Midbrain (tissue), 1 donor: Measurements from ENCODE around the gene TNNT2.

ENCODE experiments used
- DNase-seq: peaks from one replicate; lab custom pipeline; 2025; lab: John Stamatoyannopoulos, UW

Gene TNNT2

DNA sequence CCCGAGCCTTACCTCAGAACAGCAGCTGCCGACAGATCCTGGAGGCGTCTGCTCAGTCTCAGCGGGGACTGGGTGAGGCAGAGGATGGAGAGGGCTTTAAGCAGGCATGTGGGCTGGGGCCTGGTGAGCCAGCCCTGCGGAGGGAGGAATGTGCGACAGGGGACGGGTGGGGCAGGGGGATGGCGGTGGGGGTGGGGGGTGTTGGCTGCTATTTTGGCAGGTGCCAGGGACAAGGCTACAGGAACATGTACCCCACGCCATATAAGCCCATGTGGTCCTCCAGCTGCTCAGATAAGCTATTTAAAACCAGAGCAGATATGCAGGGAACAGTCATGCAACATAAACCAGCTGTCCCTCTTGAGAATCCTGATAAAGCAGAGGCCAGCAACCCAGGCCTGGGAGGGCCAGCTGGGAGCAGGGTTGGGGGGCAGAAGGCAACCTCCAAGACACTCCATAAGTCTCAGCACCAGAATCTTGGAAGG is at the start of gene TNNT2:
TSS of gene TNNT2 (minus strand) at position 70 of the 482 bp plus-strand sequence. CDS start 4,426 bp downstream, outside the sequence.
- no peak for DNase-seq

GRCh38 chr1:201426479-201427310 is 49.2 kb upstream of the TNNT2 start:
- DNase-seq: no peak

DNA sequence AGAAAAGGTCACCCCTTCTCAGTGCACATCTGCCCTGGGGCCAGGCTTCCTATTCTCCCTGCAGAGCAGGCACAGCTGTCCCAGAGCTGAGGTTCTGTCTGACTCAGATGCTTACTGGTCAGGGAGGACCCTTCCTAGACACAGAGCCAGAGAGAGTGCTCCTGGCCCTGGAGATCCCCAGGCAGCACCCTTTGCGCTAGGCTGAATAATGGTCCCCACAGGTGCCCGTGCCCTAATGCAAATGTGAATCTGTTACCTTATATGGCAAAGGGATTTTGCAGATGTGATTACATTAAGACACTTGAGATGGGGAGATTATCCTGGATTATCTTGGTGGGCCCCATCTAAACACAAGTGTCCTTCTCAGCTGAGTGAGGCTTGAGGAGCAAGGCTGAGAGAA is 46.7 kb upstream of the TNNT2 start:
- DNase-seq: no peak

DNA sequence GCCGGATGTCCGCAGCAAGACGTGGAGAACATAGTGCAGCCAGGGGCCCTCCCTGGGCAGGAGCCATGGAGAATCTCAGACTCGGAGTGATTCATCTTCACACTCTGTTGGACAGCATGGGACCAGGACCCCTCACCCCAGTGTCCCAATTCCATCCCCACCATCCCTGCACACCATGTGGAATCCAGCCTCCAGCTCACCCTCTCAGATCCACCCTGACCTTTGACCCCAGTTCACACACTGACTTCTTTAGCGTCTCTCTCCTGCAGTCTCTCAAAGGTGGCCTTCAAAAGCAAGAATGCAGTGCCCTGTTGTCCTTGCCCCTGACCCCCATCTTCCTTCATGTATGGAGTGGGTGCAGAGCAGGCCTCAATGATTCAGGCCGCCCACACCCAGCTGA is 46.2 kb upstream of the TNNT2 start:
- no peak for DNase-seq

GRCh38 chr1:201422436-201423030 is 45.1 kb upstream of the TNNT2 start:
- DNase-seq: no peak

GRCh38 chr1:201422026-201422425 is 44.5 kb upstream of the TNNT2 start:
- DNase-seq: no peak

DNA sequence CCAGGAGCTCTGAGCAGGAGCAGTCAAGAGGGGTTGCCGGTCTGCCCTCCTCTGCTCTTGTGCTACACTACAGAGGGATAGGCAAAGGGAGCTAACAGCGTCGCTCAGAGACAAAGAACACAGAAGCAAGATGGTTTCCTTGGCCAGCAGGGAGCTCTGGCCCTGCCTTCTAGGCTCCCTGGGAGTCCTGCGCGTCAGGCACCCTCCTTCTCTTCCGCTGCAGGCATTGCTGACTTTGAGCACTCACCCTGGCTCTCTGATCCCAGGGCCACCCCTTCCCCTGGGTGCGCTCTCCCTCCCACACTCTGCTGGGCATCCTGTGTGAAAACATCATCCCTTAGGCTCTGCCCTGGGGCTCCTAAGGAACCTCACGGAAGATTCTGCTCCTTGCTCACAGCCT is 43.6 kb upstream of the TNNT2 start:
- DNase-seq: no peak

DNA sequence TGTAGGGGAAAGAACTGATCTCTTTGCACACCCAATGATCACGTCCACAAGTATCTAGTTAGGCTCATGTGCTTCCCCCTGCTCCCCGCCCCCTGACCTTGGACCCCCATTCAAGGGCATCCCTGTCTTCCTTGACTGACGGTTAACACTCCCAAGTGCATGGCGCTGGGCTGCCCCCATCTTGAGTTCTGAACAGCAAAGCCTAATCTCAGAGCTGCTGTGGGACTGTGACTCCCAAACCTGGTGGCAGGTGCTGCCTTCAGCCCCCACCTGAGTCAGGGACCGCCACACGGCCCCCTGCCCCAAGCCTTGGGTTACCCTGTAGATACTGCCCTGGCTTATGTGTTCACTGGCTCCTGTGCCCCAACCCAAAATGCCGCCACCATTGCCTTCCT is 43.1 kb upstream of the TNNT2 start:
- no peak for DNase-seq

DNA sequence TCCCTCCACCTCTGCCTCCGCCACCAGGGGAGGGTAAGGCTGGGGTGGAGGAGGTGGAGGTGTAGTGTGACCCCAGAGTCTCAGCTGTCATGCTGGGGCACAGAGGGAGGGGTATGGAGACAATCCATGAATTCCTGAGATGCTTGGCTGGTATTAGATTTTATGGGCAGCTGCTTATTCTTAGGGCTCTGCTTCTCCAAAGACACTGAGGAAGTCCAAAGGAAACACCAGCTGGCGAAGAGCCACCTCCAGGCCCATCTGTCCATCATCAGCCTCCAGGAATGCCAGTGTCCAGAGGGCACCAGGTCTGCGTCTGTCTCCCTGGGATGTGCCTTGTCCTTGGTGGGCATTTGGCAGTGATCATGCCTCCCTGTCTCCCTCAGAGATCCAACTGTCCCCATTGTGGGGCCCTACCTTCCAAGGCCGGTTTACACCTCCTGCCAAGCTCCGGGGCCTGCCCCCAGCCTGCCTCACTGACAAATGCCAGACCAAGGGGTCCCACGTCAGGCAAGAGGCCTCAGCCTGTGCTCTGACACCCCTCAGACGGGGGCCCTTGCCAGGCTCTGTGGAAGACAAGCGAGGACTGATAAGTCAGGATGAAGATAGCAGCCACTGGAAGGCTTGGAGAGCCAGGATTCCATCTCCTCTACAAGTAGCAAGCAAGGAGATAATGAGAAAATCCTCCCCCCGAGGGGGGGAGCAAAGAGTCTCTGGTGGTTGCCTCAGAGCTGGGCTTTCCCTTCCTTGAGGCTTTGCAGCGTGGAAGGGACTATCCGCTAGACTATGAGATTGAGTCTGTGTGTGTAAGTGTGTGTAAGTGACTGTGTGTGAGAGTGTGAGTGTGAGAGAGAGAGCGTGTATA is 42.5 kb upstream of the TNNT2 start:
- DNase-seq: no peak

DNA sequence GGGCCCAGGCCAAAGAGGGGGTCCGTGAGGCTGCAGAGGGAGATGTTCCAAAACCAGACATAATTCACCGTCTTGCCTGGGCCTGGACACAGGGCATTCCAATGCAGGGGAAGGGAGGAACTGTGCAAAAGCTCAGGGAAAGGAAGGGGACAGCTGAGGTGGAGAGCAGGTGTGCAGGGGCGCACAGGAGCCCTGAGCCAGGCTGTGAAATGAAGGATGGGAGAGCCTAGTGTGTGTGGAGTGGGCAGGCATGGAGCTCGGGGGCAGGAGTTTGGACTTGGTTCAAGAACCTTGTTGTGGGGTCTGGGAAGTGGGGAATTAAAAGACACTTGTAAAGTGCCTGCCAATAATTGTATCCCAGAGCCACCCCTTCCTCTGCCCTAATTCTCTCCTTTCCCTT is 41.8 kb upstream of the TNNT2 start:
- no peak for DNase-seq

DNA sequence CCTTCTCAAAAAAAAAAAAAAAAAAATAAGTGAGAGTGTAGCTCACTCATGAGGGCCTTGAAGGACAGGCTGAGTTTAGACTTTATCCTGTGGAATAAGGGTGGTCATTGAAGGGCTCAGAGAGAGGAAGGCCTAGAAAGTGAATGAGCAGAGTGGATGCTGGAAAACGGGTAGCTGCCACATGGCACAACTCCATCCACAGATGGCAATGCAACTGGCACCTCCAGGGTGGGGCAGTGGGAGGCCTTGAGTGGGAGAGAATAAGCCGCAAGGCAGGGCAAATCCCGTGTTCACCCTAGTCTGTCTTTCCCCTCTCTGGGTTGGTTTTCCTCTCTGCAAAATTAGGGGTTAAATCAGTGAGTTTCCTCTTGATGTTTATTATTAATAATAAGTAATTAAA is 41.0 kb upstream of the TNNT2 start:
- DNase-seq: no peak

GRCh38 chr1:201414051-201414738 is 36.7 kb upstream of the TNNT2 start:
- DNase-seq: no peak

DNA sequence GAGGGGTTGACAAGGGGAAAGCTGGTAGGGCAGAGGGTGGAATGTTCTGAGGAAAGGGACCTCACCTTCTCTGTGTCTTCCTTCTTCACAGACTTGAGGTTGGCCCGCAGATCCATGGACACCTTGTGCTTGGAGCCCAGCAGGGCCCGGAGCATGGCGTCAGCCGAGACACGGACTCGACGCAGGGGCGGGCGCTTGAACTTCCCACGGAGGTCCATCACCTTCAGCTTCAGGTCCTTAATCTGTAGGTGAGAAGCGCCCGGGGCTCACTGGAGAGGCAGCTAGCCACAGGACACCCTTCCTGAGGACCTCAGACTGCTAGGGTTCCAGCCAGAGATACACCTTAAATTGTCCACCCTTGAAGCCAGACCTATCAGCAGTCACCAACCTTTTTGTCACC is 33.8 kb upstream of the TNNT2 start:
- no peak for DNase-seq

DNA sequence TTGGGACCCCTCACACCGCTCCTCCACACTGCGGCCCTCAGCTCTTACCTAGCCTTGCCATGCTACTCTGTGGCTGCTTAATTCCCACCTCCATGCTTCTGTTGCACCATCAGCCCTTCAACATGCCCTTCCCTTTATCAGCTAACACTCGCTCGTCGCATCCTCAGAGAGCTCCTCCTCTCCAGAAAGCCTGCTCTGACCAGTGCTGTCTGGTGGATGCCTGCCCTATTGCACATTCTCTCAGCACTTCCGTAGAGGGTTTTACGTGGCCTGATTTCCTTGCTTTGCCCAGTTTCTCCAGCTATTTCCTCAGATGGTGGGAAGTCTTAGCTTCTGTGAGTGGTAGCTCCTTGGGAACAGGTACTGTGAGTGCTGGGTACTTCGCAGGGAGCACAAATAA is 32.0 kb upstream of the TNNT2 start:
- DNase-seq: no peak

- DNase-seq: no peak
Observed at GRCh38 chr1:201408834-201409200, 31.3 kb upstream of the TNNT2 start.

DNA sequence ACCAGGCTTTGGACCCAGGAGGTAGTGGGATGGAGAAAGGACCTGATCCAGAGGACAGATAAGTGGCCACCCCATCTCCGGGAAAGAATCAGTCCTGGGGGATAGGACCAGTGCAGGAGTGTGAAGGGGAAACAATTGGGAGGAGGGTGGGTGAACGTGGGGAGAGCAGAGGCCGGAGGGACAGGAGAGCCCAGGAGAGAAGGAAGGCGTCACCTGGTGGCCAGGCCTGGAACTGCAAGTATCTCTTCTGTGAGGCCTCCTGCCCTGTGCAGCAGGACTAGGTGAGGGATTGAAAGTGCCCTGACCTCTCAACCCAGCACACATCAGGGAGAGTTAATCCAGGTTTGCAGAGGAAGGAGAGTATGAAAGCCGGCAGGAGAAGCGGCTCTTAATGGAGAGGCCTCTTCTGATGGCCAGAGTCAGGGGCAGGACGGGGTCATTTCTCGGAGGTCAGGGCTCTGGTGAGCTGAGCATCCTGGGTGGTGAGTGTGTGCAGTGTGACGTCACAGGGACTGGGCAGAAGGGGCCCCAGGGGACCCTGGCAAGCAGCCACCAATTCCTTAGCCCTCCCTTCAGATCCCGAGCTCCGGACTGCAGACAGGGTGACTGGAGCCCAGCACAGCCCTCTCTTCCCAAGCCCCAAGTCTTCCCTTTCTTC is 30.8 kb upstream of the TNNT2 start:
- peak; percentile 46 for DNase-seq

DNA sequence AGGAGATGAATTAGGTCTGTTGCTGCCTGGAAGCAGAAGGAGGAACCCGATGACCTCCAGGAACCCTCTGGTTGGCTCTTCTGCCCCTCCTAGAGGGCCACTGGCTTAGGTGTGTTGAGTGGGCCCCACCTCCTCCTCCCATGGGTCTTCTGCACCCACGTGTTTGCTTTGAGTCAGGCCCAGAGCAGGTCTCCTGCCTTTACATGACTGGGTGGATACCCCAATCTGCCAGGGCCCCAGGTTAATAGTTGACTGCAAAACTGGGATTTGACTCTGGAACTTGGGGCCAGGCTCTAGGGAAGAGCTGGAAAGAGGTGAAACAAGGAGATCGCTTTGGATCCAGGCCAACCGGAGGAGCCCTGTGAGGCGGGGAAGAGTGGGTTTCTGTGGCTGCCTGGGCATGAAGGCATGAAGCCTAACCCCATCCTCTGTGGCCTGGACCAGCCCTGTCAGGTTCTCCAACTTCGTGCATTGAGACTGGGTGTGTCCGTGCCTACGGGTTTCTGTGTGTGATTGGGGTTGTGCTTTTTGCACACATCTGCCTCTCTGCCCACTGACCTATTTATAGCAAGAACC is 29.4 kb upstream of the TNNT2 start:
- no peak for DNase-seq

- no peak for DNase-seq
Observed at GRCh38 chr1:201405484-201405831, 28.0 kb upstream of the TNNT2 start.

DNA sequence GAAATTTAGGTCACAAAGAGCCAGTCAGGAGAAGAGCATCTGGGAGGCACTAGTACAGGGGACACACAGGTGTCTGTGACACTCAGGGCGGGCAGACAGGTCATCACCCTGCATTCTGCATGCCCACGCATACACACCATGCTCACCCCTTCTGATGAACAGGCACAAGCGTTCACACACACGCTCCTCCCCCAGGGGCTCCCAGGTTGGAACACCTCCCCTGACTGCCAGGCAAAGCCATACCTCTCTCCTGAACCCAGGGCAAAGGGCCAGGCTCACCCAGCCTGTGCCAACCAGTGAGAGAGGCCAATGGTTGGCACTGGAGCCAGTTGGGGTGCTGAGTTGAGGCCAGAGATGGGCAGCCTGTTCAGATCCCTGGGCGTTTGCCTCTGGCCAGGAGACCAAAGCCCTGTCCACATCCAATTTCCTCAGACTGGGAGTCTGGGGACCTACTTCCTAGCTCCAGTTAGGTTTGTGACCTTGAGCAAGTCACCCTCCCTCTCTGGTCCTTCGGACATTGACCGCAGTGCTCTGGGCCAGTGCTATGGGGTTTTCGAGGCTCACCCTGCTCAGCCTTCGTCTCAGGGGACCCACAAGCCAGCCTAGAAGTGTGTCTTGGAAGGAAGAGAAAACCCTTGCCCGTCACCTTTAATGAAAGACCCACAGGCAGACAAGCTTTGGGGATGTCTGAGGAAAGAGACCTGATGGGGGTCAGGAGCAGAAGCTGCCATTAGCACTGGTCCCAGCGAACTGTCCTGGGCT is 27.4 kb upstream of the TNNT2 start:
- no peak for DNase-seq

- no peak for DNase-seq
Observed at GRCh38 chr1:201404055-201404454, 26.6 kb upstream of the TNNT2 start.

DNA sequence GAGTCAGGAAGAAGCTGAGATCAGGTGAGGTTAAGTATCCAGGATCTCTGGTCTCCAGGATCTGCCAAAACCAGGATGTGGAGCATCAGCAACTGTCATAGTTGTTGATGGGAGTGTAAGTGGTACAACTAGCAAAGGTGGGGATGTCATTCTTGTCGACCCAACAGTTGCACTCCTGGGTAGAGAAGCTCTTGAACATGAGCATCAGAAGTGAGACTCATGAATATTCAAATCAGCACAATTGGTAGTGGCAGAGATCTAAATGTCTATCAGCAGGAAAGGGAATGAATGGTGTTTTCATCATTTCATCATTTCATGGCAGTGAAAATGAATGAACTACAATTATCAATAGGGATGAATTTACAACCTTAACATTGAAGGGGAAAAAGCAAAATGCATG is 25.9 kb upstream of the TNNT2 start:
- no peak for DNase-seq
